ENCODE results near the gene GIGYF1.

GRCh38 chr7:100655908-100656674 is 38.0 kb downstream of the GIGYF1 start, which contains the start of gene ACTL6B:
- no peak for TF ChIP-seq CTCF (conservative IDR thresholded peaks at IDR 0.05 in 1 of 2, IDR thresholded peaks at IDR 0.05 in 1 of 2; ENCODE audit: extremely low read depth in 1 of 2, insufficient read depth in 1 of 2, low read depth in 1 of 2, low read length in 2 of 2)
- peak; percentile 30 for TF ChIP-seq EZH2 (IDR thresholded peaks at IDR 0.05; ENCODE audit: borderline replicate concordance, low read length)

Measured in mammary epithelial cell (primary cell).